K562 (cell line): ENCODE measurements around the gene APOM. TPM values are rescaled to one million over a fixed set of nuclear protein-coding genes. Genes with fewer than 3 reads are reported as not detected.

Experiments
- ADNP ChIP-seq: fragments of 200-800 bp; sonication (Bioruptor generic); IDR thresholded peaks from 2 replicates; pipeline ENCODE4 v1.6.1; 2016; ENCODE audit warnings: missing genetic modification characterization, missing compliant biosample characterization
- ARNT ChIP-seq, 2 experiments: fragments of 450-650 bp; IDR thresholded peaks; 2 replicates each; pipeline ENCODE4 v1.6.1; 2016; ENCODE audit warnings: mild to moderate bottlenecking in 1 of 2
- CGGBP1 ChIP-seq: fragments of 250-450 bp; sonication (Bioruptor Pico); IDR thresholded peaks from 2 replicates; pipeline ENCODE4 v1.9.0; 2021; ENCODE audit warnings: mild to moderate bottlenecking
- CTCF ChIP-seq, 3 experiments: IDR thresholded peaks in 2 of 3; conservative IDR thresholded peaks in 1 of 3; 2 replicates each; pipeline ENCODE4 v1.5.1; 2011 to 2012; ENCODE audit warnings: low read length in 3 of 3, mild to moderate bottlenecking in 3 of 3, control low read depth in 2 of 3, improper control_type of control experiment in 1 of 3, inconsistent platforms in 1 of 3, low read depth in 1 of 3, mixed read lengths in 1 of 3, moderate library complexity in 1 of 3; ENCODE audit not compliant: insufficient read depth in 2 of 3
- ETV5 ChIP-seq: sonication (generic); formaldehyde crosslinking; IDR thresholded peaks from 2 replicates; pipeline ENCODE4 v1.4.0; 2020; ENCODE audit warnings: low read depth, mild to moderate bottlenecking, missing genetic modification reagents
- HLTF ChIP-seq: fragments of 450-650 bp; IDR thresholded peaks from 2 replicates; pipeline ENCODE4 v1.6.1; 2016
- KDM1A ChIP-seq, 2 experiments: fragments of 450-650 bp; IDR thresholded peaks; 2 replicates each; pipeline ENCODE4 v1.6.1; 2016; ENCODE audit warnings: mild to moderate bottlenecking in 2 of 2
- RCOR1 ChIP-seq, 2 experiments: IDR thresholded peaks; 2 replicates each; pipeline ENCODE4 v1.6.1; 2012; ENCODE audit warnings: low read depth in 2 of 2, low read length in 2 of 2, borderline replicate concordance in 1 of 2, improper control_type of control experiment in 1 of 2
- RFX1 ChIP-seq: fragments of 450-650 bp; IDR thresholded peaks from 2 replicates; pipeline ENCODE4 v1.6.1; 2016; ENCODE audit warnings: mild to moderate bottlenecking, moderate library complexity
- RUNX1 ChIP-seq: sonication (generic); IDR thresholded peaks from 2 replicates; pipeline ENCODE4 v1.6.1; 2016; ENCODE audit warnings: antibody characterized with exemption, low read depth
- SIN3A ChIP-seq, 2 experiments: fragments of 150-350 bp in 1 of 2; IDR thresholded peaks; 2 replicates each; pipeline ENCODE4 v1.6.1; 2011 to 2016; ENCODE audit warnings: borderline replicate concordance in 2 of 2, low read depth in 2 of 2, low read length in 2 of 2, mild to moderate bottlenecking in 2 of 2, moderate library complexity in 2 of 2; ENCODE audit not compliant: control insufficient read depth in 1 of 2
- XRCC3 ChIP-seq: fragments of 450-650 bp; IDR thresholded peaks from 2 replicates; pipeline ENCODE4 v1.6.1; 2017; ENCODE audit warnings: mild to moderate bottlenecking, moderate library complexity
- ZNF239 ChIP-seq: fragments of 250-450 bp; sonication (Bioruptor Pico); IDR thresholded peaks from 2 replicates; pipeline ENCODE4 v1.4.0; 2020; ENCODE audit warnings: mild to moderate bottlenecking
- ZNF263 ChIP-seq: sonication (generic); formaldehyde crosslinking; IDR thresholded peaks from 2 replicates; pipeline ENCODE4 v1.8.0; 2022; ENCODE audit warnings: mild to moderate bottlenecking, missing genetic modification reagents, borderline replicate concordance
- ZNF316 ChIP-seq: fragments of 450-650 bp; IDR thresholded peaks from 2 replicates; pipeline ENCODE4 v1.6.1; 2016
- ZNF347 ChIP-seq: fragments of 450-650 bp; formaldehyde crosslinking; IDR thresholded peaks from 2 replicates; pipeline ENCODE4 v1.4.0; 2020; ENCODE audit warnings: low read depth, mild to moderate bottlenecking, moderate library complexity
- polyA plus RNA-seq, 8 experiments: library from polyadenylated mRNA; depleted of rRNA in 4 of 8; stranded (reverse) in 5 of 8; unstranded in 3 of 8; fragments of >200 nt; fragmentation: Nextera tagmentation in 2 of 8; fragmentation: Illumina TruSeq in 1 of 8; extraction: Ambion mirVana in 2 of 8; extraction: Trizol in 1 of 8; gene quantifications; 2 replicates each; pipeline versions ENCODE4 v1.2.1 to v1.2.3, GENCODE V29; 2011 to 2014; ENCODE audit warnings: inconsistent platforms in 1 of 8, missing spikeins in 1 of 8
- total RNA-seq, 7 experiments: library from RNA; depleted of rRNA in 6 of 7; stranded (reverse); fragments of >200 nt in 6 of 7; fragmentation: Illumina TruSeq in 2 of 7; extraction: Trizol in 2 of 7; gene quantifications; 2 replicates each; pipeline versions ENCODE4 v1.2.1 to v1.2.3, GENCODE V29; 2011 to 2021; ENCODE audit warnings: low replicate concordance in 1 of 7
- TF ChIP-seq, protein P1 (sequence below): fragments of 250-450 bp; sonication (Bioruptor Pico); IDR thresholded peaks from 2 replicates; pipeline ENCODE4 v1.8.0; 2021; ENCODE audit warnings: borderline replicate concordance, mild to moderate bottlenecking, moderate library complexity; ENCODE audit not compliant: poor library complexity, severe bottlenecking
- TF ChIP-seq, protein P2 (sequence below): fragments of 450-650 bp; formaldehyde crosslinking; IDR thresholded peaks from 2 replicates; pipeline ENCODE4 v1.4.0; 2020; ENCODE audit warnings: mild to moderate bottlenecking, moderate library complexity
- TF ChIP-seq, protein P3 (sequence below): fragments of 450-650 bp; formaldehyde crosslinking; IDR thresholded peaks from 2 replicates; pipeline ENCODE4 v1.4.0; 2022; ENCODE audit warnings: mild to moderate bottlenecking, moderate library complexity
- TF ChIP-seq, protein P4 (sequence below): fragments of 450-650 bp; IDR thresholded peaks from one replicate; pipeline ENCODE4 v1.6.1; 2018; ENCODE audit warnings: mild to moderate bottlenecking, moderate library complexity; ENCODE audit not compliant: partially characterized antibody

The APOM gene
- total and polyA plus RNA-seq, 9 of the 15 experiments (the other 6 are each of a cell fraction or from before 2014, with no cell fraction given) = 5.7 to 24.3 (median 10.4) TPM

GRCh38 chr6:31652925-31653724 lies 2.6 kb upstream of the APOM start (continued):
- TF ChIP-seq ADNP (tag) (no peak), ZNF316 (peak; percentile 37; the same call in 1 of the 2 replicates), KDM1A (IDR thresholded peaks at IDR 0.05) (no peak), ZNF347 (CRISPR knock-in tag) (peak; percentile 73; the same call in 1 of the 2 replicates), CGGBP1 (CRISPR knock-in tag) (no peak; the same call in 1 of the 2 replicates), ARNT (IDR thresholded peaks at IDR 0.05) (peak; percentile 95 to 97), RUNX1 (no peak), RFX1 (no peak), RCOR1 (IDR thresholded peaks at IDR 0.05; ENCODE audit: borderline replicate concordance in 1 of 2, low read depth in 2 of 2, low read length in 2 of 2) (no peak; a peak in 1 of 4 replicates), ZNF239 (CRISPR knock-in tag) (no peak), ZNF263 (CRISPR knock-in tag) (no peak; the same call in 1 of the 2 replicates), CTCF (IDR thresholded peaks at IDR 0.05 in 2 of 3, conservative IDR thresholded peaks at IDR 0.05 in 1 of 3; ENCODE audit: insufficient read depth in 2 of 3, low read depth in 1 of 3, low read length in 3 of 3) (peak; percentile 43 to 72 (median 54)), ETV5 (peak; percentile 99), XRCC3 (no peak), HLTF (peak; percentile 96), SIN3A (IDR thresholded peaks at IDR 0.05; ENCODE audit: borderline replicate concordance in 2 of 2, control insufficient read depth in 1 of 2, low read depth in 2 of 2, low read length in 2 of 2) (peak; percentile 1 to 79; a peak in 1 of 4 replicates)
- TF ChIP-seq, protein P1, sequence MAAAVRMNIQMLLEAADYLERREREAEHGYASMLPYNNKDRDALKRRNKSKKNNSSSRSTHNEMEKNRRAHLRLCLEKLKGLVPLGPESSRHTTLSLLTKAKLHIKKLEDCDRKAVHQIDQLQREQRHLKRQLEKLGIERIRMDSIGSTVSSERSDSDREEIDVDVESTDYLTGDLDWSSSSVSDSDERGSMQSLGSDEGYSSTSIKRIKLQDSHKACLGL = peak; percentile 77
- TF ChIP-seq, protein P2, sequence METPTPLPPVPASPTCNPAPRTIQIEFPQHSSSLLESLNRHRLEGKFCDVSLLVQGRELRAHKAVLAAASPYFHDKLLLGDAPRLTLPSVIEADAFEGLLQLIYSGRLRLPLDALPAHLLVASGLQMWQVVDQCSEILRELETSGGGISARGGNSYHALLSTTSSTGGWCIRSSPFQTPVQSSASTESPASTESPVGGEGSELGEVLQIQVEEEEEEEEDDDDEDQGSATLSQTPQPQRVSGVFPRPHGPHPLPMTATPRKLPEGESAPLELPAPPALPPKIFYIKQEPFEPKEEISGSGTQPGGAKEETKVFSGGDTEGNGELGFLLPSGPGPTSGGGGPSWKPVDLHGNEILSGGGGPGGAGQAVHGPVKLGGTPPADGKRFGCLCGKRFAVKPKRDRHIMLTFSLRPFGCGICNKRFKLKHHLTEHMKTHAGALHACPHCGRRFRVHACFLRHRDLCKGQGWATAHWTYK = no peak
- TF ChIP-seq, protein P3, sequence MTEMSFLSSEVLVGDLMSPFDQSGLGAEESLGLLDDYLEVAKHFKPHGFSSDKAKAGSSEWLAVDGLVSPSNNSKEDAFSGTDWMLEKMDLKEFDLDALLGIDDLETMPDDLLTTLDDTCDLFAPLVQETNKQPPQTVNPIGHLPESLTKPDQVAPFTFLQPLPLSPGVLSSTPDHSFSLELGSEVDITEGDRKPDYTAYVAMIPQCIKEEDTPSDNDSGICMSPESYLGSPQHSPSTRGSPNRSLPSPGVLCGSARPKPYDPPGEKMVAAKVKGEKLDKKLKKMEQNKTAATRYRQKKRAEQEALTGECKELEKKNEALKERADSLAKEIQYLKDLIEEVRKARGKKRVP (CRISPR knock-in tag) = 0 out of 2 replicates have a peak, but pooled peaks have one; percentile 48
- TF ChIP-seq, protein P4, sequence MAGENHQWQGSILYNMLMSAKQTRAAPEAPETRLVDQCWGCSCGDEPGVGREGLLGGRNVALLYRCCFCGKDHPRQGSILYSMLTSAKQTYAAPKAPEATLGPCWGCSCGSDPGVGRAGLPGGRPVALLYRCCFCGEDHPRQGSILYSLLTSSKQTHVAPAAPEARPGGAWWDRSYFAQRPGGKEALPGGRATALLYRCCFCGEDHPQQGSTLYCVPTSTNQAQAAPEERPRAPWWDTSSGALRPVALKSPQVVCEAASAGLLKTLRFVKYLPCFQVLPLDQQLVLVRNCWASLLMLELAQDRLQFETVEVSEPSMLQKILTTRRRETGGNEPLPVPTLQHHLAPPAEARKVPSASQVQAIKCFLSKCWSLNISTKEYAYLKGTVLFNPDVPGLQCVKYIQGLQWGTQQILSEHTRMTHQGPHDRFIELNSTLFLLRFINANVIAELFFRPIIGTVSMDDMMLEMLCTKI = no peak
